ENCODE measurements around the gene KLK11.

- TF ChIP-seq POLR2A (IDR thresholded peaks at IDR 0.05) (no peak), CTCF (IDR thresholded peaks at IDR 0.05) (no peak)
These were observed 47.5 kb downstream of the KLK11 start for GRCh38 chr19:50978772-50979390.
